Lung microvascular endothelial cell (primary cell): ENCODE results near the gene SLC1A5. TPM values are rescaled to one million over a fixed set of nuclear protein-coding genes. Genes with fewer than 3 reads are reported as not detected.
"Not testable (repeated sequence)": the region's sequence is repeated elsewhere in the genome, so short reads cannot be mapped to it uniquely, and the experiment has no call there.

Source experiments
- DNase-seq, 2 donors: peaks; one replicate each; pipeline versions ENCODE4 v3.0.0 to v3.0.0-alpha.2; 2010; ENCODE audit warnings: low read depth in 2 of 2
- total RNA-seq: library from RNA; depleted of rRNA; stranded (reverse); fragments of >200 nt; gene quantifications from 2 replicates; pipeline ENCODE4 v1.2.1, GENCODE V29; 2014

The SLC1A5 gene
- total RNA-seq, 1 donor from 2014 or later, result 34.9 TPM

DNA sequence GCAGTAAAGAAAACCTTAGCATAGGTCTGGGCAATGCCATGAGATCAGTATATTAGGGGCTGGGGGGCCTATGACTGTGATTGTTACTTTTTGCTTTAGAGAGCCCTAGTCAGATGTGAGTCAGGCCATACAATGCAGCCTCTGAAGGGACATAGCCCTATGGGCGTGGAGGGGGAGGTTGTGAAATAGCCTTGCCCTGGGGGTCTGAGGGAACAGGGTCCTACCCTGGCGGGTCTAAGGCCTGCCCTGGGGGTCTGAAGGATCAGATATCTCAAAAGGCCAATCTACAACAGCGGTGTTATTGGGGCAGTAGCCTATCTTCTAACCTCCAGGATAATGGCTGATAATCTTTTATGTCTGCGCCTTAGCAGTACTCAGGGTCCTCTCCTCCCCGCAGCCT lies 13.8 kb upstream of the SLC1A5 start:
- DNase-seq, result no peak

- no peak for DNase-seq
Measured at GRCh38 chr19:46798713-46799112, 10.3 kb upstream of the SLC1A5 start.

DNA sequence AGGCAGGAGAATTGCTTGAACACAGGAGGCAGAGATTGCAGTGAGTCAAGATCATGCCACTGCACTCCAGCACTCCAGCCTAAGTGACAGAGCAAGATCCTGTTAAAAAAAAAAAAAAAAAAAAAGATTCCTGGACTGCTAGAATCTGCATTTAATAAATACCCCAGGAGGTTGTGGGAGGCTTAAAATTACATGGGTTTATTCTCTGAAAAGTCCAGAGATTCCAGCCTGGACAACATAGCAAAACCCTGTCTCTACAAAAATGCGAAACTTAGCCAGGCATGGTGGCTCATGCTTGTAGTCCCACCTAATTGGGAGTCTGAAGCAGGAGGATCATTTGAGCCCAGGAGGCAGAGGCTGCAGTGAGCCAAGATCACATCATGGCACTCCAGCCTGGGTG lies 9.5 kb upstream of the SLC1A5 start:
- DNase-seq, result no peak

GRCh38 chr19:46791944-46792343 lies 3.5 kb upstream of the SLC1A5 start:
- peak in 1 of 2 donors; percentile 9 for DNase-seq

DNA sequence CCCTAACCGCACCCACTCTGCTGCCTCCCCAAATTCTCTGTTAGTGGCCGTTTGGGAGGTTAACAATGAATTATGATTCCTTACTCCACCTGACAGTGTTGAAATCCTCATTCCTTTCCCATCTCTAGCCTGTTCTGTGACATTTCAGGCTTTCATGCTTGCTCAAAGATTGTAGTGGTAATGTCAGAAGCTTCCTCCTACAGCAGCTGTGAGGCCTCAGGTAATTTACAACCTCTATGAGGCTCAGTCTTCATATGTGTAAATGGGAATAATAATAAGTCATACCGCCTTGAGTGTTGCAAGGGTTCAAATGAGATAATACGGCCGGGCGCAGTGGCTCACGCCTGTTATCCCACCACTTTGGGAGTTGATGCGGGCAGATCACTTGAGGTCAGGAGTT lies 977 bp upstream of the SLC1A5 start:
- DNase-seq, result no peak

DNA sequence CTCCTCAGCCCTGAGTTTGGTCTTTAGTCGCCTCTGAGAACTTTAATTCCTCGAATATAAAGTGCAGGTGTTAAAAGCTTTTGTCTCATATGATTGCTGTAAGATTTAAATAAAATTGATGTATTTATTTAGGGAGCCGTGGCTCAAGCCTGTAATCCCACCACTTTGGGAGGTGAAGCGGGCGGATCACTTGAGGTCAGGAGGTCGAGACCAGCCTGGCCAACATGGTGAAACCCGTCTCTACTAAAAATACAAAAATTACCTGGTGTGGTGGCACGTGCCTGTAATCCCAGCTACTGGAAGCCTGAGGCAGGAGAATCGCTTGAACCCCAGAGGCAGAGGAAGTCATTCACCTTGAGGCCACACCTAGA lies 559 bp upstream of the SLC1A5 start:
- DNase-seq, result no peak

DNA sequence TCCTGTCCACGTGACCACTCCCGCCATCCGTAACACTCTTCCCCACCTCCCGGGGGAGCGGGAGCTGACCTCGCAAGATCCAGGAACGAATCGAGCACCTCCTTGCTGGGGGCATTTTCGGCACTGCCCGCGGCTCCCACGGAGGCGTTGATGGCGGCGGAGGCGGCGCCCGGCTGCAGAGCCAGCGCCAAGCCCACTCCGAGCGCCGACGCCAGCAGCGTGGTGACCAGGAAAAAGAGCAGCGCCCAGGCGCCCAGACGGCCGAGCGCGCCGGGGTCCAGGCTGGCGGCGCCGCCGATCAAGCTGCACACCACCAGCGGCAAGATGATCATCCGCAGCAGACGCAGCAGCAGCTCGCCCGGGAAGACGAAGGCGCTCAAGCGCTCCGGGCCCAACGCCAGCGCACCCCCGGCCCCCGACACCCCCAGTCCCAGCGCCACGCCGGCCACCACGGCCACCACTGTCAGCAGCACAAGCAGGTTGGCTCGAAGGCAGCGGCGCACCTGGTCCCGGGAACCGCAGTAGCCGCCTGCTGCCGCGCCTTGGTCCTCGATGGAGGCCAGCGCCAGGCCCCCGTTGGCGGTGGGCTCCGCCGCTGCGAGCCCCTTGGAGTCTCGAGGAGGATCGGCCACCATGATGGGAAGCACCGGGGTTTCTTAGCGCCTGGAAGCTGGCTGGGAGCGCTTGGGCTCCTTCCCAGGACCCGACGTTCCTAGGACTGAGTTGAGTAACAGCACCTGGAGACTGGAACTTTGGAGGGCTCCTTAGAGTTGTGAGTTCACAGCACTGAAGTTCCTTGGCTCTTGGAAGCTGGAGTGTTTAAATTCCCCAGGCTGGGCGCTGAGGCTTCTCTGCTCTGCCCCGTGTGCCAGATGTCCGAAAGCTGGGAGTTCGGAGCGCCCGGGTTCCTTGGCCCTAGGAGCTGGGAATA lies 798 bp downstream of the SLC1A5 start:
- peak; percentile 51 to 53 for DNase-seq

GRCh38 chr19:46787040-46787330 lies 1.4 kb downstream of the SLC1A5 start:
- DNase-seq, result no peak

GRCh38 chr19:46786236-46787039 lies 2.0 kb downstream of the SLC1A5 start:
- peak; percentile 65 to 83 for DNase-seq

GRCh38 chr19:46785980-46786235 lies 2.5 kb downstream of the SLC1A5 start:
- DNase-seq, result no peak

- DNase-seq, result no peak
Measured at GRCh38 chr19:46785054-46785979, 3.1 kb downstream of the SLC1A5 start.

DNA sequence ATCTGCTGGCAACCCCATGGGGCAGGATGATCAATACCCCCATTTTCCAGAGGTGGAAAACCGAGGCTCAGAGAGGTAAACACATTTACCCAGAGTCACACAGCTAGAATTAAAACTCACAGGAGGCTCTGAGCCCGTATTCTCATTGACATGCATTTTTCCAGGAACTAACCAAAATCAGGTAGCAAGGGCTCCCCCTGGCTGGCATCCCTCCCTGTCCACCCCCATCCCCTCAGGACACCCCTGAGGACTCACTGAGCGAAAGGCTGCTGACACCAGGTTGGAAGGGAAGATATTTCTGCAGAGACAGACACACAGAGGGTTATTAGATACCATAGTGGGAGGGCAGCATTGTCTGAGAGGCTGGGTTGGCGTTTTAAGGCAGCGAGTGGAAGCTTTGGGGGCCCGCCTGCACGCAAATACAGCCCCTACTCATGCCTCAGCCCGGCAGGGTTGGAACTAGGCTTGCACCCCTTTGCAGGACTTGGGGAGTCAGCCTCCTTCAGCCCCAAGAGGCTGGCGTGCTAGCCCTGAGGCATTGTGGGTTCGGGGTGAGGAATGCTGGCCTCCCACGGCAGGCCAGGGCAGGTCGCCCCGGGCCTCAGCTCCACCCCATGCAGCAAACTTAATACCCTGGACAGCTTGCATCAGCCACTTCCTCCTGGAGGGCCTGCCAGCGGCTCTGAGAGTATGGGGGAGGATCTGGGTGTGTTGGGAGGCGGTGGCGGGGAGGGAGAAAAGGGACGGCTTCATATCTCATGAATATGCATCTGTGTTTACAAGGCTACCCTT lies 3.9 kb downstream of the SLC1A5 start:
- DNase-seq, result peak; percentile 33 to 68

DNA sequence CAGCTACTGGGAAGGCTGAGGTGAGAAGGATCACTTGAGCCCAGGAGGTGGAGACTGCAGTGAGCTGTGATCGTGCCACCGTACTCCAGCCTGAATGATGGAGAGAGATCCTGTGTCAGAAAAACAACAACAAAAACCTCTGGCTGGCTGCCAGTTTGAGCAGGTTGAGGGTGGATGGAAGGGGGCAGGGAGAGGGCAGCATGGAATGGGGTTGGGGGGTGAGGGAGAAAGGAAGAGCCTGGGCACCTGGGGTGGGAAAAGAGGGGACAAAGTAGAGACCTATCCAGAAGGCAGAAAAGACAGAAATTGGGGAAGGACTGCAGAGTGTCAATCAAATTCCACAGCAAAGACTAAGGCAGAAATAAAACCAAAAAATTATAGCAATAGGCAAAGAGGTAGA lies 4.7 kb downstream of the SLC1A5 start:
- DNase-seq, result peak; percentile 15 to 20

DNA sequence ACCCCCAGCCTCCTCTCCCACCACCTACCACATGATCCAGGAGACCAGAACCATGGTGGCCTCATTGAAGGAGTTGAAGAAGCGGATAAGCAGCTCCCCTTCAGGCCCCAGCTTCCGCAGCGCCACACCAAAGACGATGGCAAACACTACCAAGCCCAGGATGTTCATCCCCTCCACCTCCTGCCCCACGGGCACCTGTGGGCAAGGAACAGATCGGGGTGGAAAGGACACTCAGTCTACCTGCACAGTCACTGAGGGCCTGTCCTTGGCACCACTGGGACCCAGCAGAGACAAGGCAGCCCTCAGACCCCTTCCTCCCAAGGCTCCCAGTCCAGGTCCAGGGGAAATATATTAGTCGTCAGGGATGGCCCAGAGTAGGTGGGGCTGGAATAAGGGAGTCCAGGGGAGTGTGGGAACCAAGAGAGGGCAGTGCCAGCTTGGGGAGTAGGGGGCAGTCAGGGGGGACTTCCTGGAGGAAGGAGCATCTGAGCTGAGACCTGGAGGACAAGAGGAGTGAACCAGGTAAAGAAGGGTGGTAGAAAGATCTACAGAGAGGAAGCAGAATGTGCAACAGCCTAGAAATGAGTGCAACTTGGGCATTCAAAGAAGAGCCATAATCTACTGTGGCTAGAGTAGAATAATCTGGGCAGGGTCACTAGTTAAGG lies 5.9 kb downstream of the SLC1A5 start:
- no peak for DNase-seq

- DNase-seq, result not testable (repeated sequence)
Measured at GRCh38 chr19:46777956-46778645, 10.3 kb downstream of the SLC1A5 start.

DNA sequence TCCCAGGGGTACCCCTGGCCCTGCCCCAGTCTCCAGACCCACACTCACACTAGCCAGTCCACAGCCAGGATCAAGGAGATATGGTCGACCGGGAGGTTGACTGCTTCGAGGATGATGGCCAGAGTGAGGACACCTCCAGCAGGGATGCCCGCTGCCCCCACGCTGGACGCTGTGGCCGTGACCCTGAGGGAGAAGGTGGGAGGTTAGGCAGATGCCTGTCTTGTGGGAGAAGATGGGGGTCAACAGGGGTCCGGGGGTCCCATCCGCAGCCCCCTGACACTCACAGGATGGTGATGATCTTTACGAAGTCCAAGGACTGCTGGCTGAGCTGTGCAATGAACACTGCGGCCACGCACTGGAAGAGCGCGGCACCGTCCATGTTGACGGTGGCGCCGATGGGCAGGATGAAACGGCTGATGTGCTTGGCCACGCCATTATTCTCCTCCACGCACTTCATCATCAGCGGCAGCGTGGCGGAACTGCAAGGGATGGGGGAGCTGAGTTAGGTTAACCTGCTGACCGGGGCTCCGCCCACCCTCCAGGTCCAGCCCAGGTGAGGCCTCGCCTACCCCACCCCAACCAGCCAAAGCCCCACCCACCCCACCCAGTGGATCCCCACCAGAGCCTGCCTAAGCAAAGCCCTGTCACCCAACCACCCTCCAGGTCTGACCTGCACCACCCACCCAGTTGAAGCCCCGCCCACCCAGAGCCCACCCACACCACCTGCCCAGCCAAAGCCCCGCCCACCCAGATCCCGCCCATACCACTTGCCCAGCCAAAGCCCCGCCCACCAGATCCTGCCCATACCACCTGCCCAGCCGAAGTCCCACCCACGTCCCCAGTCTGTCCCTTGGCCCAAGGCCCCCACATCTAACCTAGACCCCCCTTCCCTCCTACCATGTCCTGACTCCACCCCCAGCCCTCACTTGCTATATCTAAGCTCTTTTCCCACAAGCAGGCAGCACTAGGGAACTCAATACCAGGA lies 11.2 kb downstream of the SLC1A5 start:
- no peak for DNase-seq

DNA sequence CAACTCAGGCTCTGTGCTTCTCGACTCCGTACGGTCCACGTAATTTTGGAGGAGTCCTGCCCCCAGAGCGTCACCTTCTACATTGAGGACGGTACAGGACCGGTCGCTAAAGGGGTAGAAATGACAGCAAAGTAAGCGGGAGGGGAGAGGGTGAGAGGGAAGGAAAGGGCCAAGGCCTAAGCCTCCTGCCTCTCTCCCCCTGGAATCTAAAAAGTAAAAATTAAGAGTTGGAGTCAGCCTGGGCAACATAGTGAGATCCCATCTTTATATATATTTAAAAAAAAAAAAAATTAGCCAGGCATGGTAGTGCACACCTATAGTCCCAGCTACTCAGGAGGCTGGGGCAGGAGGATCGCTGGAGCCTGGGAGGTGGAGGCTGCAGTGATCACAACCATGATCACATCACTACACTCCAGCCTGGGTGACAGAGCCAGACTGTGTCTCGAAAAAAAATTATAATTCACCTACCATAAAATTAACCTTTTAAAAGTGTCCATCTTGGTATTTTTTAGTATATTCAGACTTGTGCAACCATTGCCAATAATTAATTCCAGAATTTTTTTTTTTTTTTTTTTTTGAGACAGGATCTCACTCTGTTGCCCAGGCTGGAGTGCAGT lies 12.6 kb downstream of the SLC1A5 start:
- DNase-seq, result no peak

- no peak for DNase-seq
Measured at GRCh38 chr19:46773018-46773399, 15.4 kb downstream of the SLC1A5 start.
